Loucy (cell line): Measurements from ENCODE around the gene CYBB.

Experiments
- CTCF ChIP-seq: fragments of 200-600 bp; sonication (generic); conservative IDR thresholded peaks from 2 replicates; pipeline ENCODE4 v1.5.1; 2014; ENCODE audit warnings: mild to moderate bottlenecking, antibody characterized with exemption, low read length
- EZH2phosphoT487 ChIP-seq: fragments of 200-600 bp; IDR thresholded peaks from 2 replicates; pipeline ENCODE4 v1.6.1; 2018; ENCODE audit warnings: antibody characterized with exemption, mild to moderate bottlenecking, moderate library complexity, borderline replicate concordance

DNA sequence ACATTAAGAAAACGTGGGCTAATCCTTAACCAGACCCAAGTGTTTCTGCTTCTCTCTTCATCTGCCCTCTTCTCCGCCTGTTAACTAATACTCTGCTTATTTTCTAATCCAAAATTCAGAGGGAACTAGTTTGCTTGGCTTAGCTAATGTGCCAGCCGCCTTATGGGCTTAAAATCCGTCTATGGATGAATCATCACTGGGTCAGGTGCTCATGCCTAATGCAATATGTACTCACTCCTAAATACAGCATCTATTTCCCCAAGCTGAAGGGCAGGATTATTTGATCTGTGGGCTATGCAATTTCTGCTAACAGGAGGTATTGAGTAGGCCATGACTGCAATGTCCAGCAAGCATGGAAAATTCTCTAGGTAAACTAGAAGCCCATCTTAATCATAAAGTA is 55.1 kb downstream of the CYBB start:
- no peak for TF ChIP-seq CTCF
- TF ChIP-seq EZH2phosphoT487 = no peak
